ENCODE data around the gene FBXL3. TPM values are rescaled to one million over a fixed set of nuclear protein-coding genes. Genes with fewer than 3 reads are reported as not detected.

The FBXL3 gene
- total and polyA plus RNA-seq, 2 of the 13 experiments (the other 11 are each of a cell fraction or from before 2014, with no cell fraction given): 11.5 to 18.5 TPM

- ChIA-PET CTCF (ENCODE audit: low intra/inter-chr PET ratio, low total read pairs) (no interaction called here), POLR2A (no interaction called here)
- Histone ChIP-seq H3K4me3 (replicated peaks in 1 of 3; ENCODE audit: insufficient read depth in 1 of 3, low read depth in 2 of 3, low read length in 3 of 3) (no peak overlapping the region), H3K9me3 (ENCODE audit: low read length) (no peaks in the 10 kb centered on the region), H3K36me3 (replicated peaks in 1 of 2; ENCODE audit: control insufficient read depth in 1 of 2, insufficient read depth in 2 of 2, low read length in 2 of 2) (peaks cover 7 to 68% of the 10 kb centered on the region in 2 experiments), H3K4me1 (ENCODE audit: insufficient read depth, low read length) (peaks cover 15% of the 10 kb centered on the region), H3K27me3 (ENCODE audit: control insufficient read depth in 1 of 2, insufficient read depth in 2 of 2, low read length in 2 of 2) (no peaks in the 10 kb centered on the region), H3K9ac (ENCODE audit: insufficient read depth, low read depth, low read length) (no peak overlapping the region), H3K79me2 (ENCODE audit: insufficient read depth, low read length) (peaks cover 24% of the 10 kb centered on the region), H4K20me1 (ENCODE audit: insufficient read depth, low read length) (no peaks in the 10 kb centered on the region; the same call in 1 of the 2 replicates), H2AFZ (ENCODE audit: low read length) (no peak overlapping the region), H3K27ac (ENCODE audit: extremely low read length, insufficient read depth, low read length) (no peak overlapping the region), H3K4me2 (ENCODE audit: low read depth, low read length) (no peak overlapping the region)
- TF ChIP-seq ZNF17 (CRISPR knock-in tag; IDR thresholded peaks at IDR 0.05) (no peak), ZMAT3 (CRISPR knock-in tag; conservative IDR thresholded peaks at IDR 0.05) (no peak), ZNF724P (CRISPR knock-in tag; IDR thresholded peaks at IDR 0.05; ENCODE audit: borderline replicate concordance) (no peak), SNAPC5 (CRISPR knock-in tag; IDR thresholded peaks at IDR 0.05; ENCODE audit: borderline replicate concordance) (no peak), RORA (CRISPR knock-in tag; IDR thresholded peaks at IDR 0.05) (no peak), ZNF576 (CRISPR knock-in tag; IDR thresholded peaks at IDR 0.05) (no peak), ATF6 (CRISPR knock-in tag; conservative IDR thresholded peaks at IDR 0.05) (no peak), GABPB1 (CRISPR knock-in tag; IDR thresholded peaks at IDR 0.05) (no peak), FOXO1 (CRISPR knock-in tag; IDR thresholded peaks at IDR 0.05) (no peak), ZGPAT (CRISPR knock-in tag; IDR thresholded peaks at IDR 0.05) (no peak), ZFAT (CRISPR knock-in tag; conservative IDR thresholded peaks at IDR 0.05) (no peak), BRF2 (CRISPR knock-in tag; IDR thresholded peaks at IDR 0.05) (no peak), LCORL (IDR thresholded peaks at IDR 0.05) (no peak), LCORL (CRISPR knock-in tag; IDR thresholded peaks at IDR 0.05) (no peak), GABPA (IDR thresholded peaks at IDR 0.05; ENCODE audit: low read depth, low read length) (no peak), GABPA (CRISPR knock-in tag; IDR thresholded peaks at IDR 0.05; ENCODE audit: low read depth) (no peak), ZNF598 (CRISPR knock-in tag; IDR thresholded peaks at IDR 0.05; ENCODE audit: borderline replicate concordance) (no peak)
- FAIRE-seq (no peak), ATAC-seq (no peak), DNase-seq (ENCODE audit: low spot score) (no peak)
- BruUV-seq (replicated peaks): no TSS peak
- intact Hi-C loops (cut with micrococcal nuclease; ENCODE audit: unreplicated experiment): no loop called here
- in situ Hi-C loops (cut with HindIII; ENCODE audit: extremely low pct_ligation_motif_present, low pct_unique_long_range_greater_than_20kb): no loop called here
- WGBS (ENCODE audit: low lambda C conversion rate): 97% methylated on average over 3 of the region's 3 CpGs
These were observed 10.6 kb downstream of the FBXL3 start for GRCh38 chr13:77016251-77016812.

Measured in HepG2 (cell line).